M059J (cell line): ENCODE measurements around the gene CRABP1. TPM values are rescaled to one million over a fixed set of nuclear protein-coding genes. Genes with fewer than 3 reads are reported as not detected.

ENCODE experiments used
- DNase-seq: peaks from one replicate; pipeline ENCODE4 v3.0.0-alpha.2; 2012; ENCODE audit warnings: low read depth
- total RNA-seq: library from RNA; depleted of rRNA; stranded (reverse); fragments of >200 nt; shearing (Covaris generic); gene quantifications from 2 replicates; pipeline ENCODE4 v1.2.3, GENCODE V29; 2014; rRNA removed

The CRABP1 gene
- not detected in 2 replicates for total RNA-seq

GRCh38 chr15:78340231-78341056, at the start of gene CRABP1:
Gene CRABP1, plus strand, starts transcription at chr15:78340353. Its CDS starts 76 bp downstream, at chr15:78340429.
- no peak for DNase-seq

GRCh38 chr15:78291052-78291451, 49.1 kb upstream of the CRABP1 start:
- DNase-seq, result no peak

- DNase-seq, result no peak
Measured at GRCh38 chr15:78291698-78292097, 48.5 kb upstream of the CRABP1 start.

- DNase-seq, result no peak
Measured at GRCh38 chr15:78292219-78292618, 47.9 kb upstream of the CRABP1 start.

- peak; percentile 92 for DNase-seq
Measured at GRCh38 chr15:78299101-78299930, 40.8 kb upstream of the CRABP1 start, which contains the start of gene SKIC8. Gene SKIC8, minus strand, starts transcription at chr15:78299609. Its CDS starts 3,923 bp downstream, at chr15:78295686.

- no peak for DNase-seq
Measured at GRCh38 chr15:78301326-78301725, 38.8 kb upstream of the CRABP1 start.

GRCh38 chr15:78301828-78302227, 38.3 kb upstream of the CRABP1 start:
- DNase-seq, result peak; percentile 38

- peak; percentile 79 for DNase-seq
Measured at GRCh38 chr15:78302579-78303312, 37.4 kb upstream of the CRABP1 start.

- no peak for DNase-seq
Measured at GRCh38 chr15:78304216-78305066, 35.7 kb upstream of the CRABP1 start.

- peak; percentile 80 for DNase-seq
Measured at GRCh38 chr15:78306176-78306774, 33.9 kb upstream of the CRABP1 start.

- DNase-seq, result no peak
Measured at GRCh38 chr15:78307976-78308375, 32.2 kb upstream of the CRABP1 start.

GRCh38 chr15:78308422-78309032, 31.6 kb upstream of the CRABP1 start:
- DNase-seq, result peak; percentile 42

GRCh38 chr15:78311292-78311691, 28.9 kb upstream of the CRABP1 start:
- DNase-seq, result no peak

GRCh38 chr15:78312536-78312935, 27.6 kb upstream of the CRABP1 start:
- DNase-seq, result no peak

GRCh38 chr15:78312957-78313356, 27.2 kb upstream of the CRABP1 start:
- no peak for DNase-seq

GRCh38 chr15:78313383-78313782, 26.8 kb upstream of the CRABP1 start:
- DNase-seq, result no peak

- DNase-seq, result no peak
Measured at GRCh38 chr15:78314181-78314581, 26.0 kb upstream of the CRABP1 start.

- peak; percentile 26 for DNase-seq
Measured at GRCh38 chr15:78315686-78316282, 24.4 kb upstream of the CRABP1 start.

GRCh38 chr15:78316283-78317083, 23.7 kb upstream of the CRABP1 start:
- no peak for DNase-seq
